ENCODE results near the gene ATP1A2. TPM values are rescaled to one million over a fixed set of nuclear protein-coding genes. Genes with fewer than 3 reads are reported as not detected.

ATP1A2 gene
- total RNA-seq, 1 experiment from 2014 or later: 23.2 TPM

DNA sequence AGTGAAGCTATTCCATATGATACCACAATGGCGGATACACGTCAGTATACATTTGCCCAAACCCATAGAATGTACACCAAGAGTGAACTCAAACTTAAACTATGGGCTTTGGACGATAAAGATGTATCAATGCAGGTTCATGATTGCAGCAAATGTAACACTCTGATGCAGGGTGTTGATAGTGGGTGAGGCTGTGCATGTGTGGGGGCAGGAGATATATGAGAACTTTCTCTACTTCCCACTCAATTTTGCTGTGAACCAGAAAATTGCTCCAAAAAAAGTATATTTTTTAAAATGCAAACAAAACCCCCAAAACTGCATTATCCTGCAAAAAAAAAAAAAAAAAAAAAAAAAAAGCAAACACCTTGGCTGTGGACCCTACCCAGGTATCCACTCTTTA is 3.4 kb downstream of the ATP1A2 start:
- Mint-ChIP-seq H3K27ac (no peak overlapping the region), H3K36me3 (peaks cover 8% of the 10 kb centered on the region), H3K4me3 (no peak overlapping the region), H3K9me3 (no peaks in the 10 kb centered on the region), H3K27me3 (ENCODE audit: low read depth) (no peaks in the 10 kb centered on the region), H3K4me1 (peaks cover 47% of the 10 kb centered on the region)
- ATAC-seq (no peak), DNase-seq (ENCODE audit: low spot score) (no peak)
- TF ChIP-seq JUN (CRISPR knock-in tag; IDR thresholded peaks at IDR 0.05) (no peak), CREB1 (CRISPR knock-in tag; IDR thresholded peaks at IDR 0.05) (no peak), E2F1 (CRISPR knock-in tag; IDR thresholded peaks at IDR 0.05) (no peak), ZNF396 (CRISPR knock-in tag; IDR thresholded peaks at IDR 0.05; ENCODE audit: borderline replicate concordance) (no peak), ZBTB21 (CRISPR knock-in tag; IDR thresholded peaks at IDR 0.05; ENCODE audit: borderline replicate concordance) (no peak), NR1H2 (CRISPR knock-in tag; IDR thresholded peaks at IDR 0.05) (no peak)
- TF ChIP-seq, protein P1, sequence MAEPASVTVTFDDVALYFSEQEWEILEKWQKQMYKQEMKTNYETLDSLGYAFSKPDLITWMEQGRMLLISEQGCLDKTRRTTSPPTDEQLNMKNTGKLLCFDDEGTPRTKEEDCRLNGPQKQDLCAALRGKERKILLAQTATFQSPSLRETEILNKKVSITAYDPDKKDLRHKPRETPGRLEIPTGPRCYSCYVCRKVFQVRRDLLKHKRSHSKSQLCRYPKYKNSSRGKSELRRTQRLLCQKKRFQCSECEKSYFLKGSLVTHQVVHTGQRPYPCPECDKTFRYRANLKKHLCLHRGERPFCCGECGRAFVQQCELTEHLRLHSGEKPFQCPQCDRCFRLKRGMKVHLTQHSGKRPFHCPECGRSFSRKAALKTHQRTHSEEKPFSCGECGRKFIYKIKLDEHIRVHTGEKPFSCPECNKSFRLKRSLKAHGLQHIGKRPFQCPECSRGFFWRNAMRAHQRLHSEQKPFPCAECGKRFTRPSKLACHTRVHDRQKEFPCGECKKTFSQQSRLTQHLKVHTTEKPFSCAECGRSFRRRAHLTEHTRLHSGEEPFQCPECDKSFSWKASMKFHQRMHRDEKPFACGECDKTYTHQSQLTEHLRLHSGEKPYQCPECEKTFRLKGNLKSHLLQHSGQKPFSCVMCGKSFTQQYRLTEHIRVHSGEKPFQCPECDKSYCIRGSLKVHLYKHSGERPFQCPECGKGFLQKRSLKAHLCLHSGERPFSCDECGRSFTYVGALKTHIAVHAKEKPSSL (CRISPR knock-in tag; conservative IDR thresholded peaks at IDR 0.05): no peak
- TF ChIP-seq, protein P2, sequence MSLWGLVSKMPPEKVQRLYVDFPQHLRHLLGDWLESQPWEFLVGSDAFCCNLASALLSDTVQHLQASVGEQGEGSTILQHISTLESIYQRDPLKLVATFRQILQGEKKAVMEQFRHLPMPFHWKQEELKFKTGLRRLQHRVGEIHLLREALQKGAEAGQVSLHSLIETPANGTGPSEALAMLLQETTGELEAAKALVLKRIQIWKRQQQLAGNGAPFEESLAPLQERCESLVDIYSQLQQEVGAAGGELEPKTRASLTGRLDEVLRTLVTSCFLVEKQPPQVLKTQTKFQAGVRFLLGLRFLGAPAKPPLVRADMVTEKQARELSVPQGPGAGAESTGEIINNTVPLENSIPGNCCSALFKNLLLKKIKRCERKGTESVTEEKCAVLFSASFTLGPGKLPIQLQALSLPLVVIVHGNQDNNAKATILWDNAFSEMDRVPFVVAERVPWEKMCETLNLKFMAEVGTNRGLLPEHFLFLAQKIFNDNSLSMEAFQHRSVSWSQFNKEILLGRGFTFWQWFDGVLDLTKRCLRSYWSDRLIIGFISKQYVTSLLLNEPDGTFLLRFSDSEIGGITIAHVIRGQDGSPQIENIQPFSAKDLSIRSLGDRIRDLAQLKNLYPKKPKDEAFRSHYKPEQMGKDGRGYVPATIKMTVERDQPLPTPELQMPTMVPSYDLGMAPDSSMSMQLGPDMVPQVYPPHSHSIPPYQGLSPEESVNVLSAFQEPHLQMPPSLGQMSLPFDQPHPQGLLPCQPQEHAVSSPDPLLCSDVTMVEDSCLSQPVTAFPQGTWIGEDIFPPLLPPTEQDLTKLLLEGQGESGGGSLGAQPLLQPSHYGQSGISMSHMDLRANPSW (CRISPR knock-in tag; conservative IDR thresholded peaks at IDR 0.05; ENCODE audit: low read depth): no peak
- POLR2A ChIA-PET: no interaction called here
- CTCF ChIA-PET: interaction anchor here (1.8 to 5.1 kb wide), 7 partner anchors 14 to 173 kb away, joined by 7 to 83 read pairs (median 12); partner anchors contain the start of gene IGSF8

DNA sequence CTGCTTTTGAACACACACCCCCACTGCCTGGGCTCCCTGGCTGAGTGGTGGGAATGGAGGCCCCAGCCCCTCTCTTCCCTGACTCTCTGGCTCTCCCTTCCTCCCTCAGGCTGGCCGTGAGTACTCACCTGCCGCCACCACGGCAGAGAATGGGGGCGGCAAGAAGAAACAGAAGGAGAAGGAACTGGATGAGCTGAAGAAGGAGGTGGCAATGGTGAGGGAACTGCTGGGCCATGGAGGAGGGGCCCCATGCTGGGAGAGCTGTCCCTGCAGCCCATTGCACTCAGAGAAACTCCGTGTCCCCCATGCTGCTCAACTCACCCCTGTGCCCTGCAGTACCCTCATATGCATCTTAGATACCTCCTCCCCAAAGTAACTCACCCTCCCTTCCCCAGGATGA is 5.2 kb downstream of the ATP1A2 start:
- POLR2A ChIA-PET: no interaction called here
- Mint-ChIP-seq H3K4me3 (no peak overlapping the region), H3K4me1 (peaks cover 41% of the 10 kb centered on the region), H3K27me3 (ENCODE audit: low read depth) (no peaks in the 10 kb centered on the region), H3K9me3 (no peaks in the 10 kb centered on the region), H3K36me3 (peaks cover 16% of the 10 kb centered on the region), H3K27ac (no peak overlapping the region; the same call in 1 of the 2 replicates)
- DNase-seq (ENCODE audit: low spot score) (no peak), ATAC-seq (no peak)
- CTCF ChIA-PET: interaction anchor here (0.6 kb wide), 1 partner anchor 254 kb away, joined by 5 read pairs; no protein-coding TSS in a partner anchor
- no peak for TF ChIP-seq TCF7 (CRISPR knock-in tag; IDR thresholded peaks at IDR 0.05; ENCODE audit: low read depth)
- no peak for TF ChIP-seq TEAD4 (CRISPR knock-in tag; IDR thresholded peaks at IDR 0.05)
- TF ChIP-seq ZNF138 (CRISPR knock-in tag; conservative IDR thresholded peaks at IDR 0.05): no peak
- TF ChIP-seq GTF2I (CRISPR knock-in tag; conservative IDR thresholded peaks at IDR 0.05): no peak
- no peak for TF ChIP-seq SP1 (CRISPR knock-in tag; conservative IDR thresholded peaks at IDR 0.05)
- no peak for TF ChIP-seq ZNF263 (CRISPR knock-in tag; IDR thresholded peaks at IDR 0.05; ENCODE audit: low read depth)
- TF ChIP-seq ZNF423 (CRISPR knock-in tag; IDR thresholded peaks at IDR 0.05): no peak
- no peak for TF ChIP-seq ATF3 (CRISPR knock-in tag; conservative IDR thresholded peaks at IDR 0.05)
- no peak for TF ChIP-seq MAX (CRISPR knock-in tag; IDR thresholded peaks at IDR 0.05)
- TF ChIP-seq ZNF416 (CRISPR knock-in tag; IDR thresholded peaks at IDR 0.05): no peak
- TF ChIP-seq, protein P3, sequence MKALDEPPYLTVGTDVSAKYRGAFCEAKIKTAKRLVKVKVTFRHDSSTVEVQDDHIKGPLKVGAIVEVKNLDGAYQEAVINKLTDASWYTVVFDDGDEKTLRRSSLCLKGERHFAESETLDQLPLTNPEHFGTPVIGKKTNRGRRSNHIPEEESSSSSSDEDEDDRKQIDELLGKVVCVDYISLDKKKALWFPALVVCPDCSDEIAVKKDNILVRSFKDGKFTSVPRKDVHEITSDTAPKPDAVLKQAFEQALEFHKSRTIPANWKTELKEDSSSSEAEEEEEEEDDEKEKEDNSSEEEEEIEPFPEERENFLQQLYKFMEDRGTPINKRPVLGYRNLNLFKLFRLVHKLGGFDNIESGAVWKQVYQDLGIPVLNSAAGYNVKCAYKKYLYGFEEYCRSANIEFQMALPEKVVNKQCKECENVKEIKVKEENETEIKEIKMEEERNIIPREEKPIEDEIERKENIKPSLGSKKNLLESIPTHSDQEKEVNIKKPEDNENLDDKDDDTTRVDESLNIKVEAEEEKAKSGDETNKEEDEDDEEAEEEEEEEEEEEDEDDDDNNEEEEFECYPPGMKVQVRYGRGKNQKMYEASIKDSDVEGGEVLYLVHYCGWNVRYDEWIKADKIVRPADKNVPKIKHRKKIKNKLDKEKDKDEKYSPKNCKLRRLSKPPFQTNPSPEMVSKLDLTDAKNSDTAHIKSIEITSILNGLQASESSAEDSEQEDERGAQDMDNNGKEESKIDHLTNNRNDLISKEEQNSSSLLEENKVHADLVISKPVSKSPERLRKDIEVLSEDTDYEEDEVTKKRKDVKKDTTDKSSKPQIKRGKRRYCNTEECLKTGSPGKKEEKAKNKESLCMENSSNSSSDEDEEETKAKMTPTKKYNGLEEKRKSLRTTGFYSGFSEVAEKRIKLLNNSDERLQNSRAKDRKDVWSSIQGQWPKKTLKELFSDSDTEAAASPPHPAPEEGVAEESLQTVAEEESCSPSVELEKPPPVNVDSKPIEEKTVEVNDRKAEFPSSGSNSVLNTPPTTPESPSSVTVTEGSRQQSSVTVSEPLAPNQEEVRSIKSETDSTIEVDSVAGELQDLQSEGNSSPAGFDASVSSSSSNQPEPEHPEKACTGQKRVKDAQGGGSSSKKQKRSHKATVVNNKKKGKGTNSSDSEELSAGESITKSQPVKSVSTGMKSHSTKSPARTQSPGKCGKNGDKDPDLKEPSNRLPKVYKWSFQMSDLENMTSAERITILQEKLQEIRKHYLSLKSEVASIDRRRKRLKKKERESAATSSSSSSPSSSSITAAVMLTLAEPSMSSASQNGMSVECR (CRISPR knock-in tag; IDR thresholded peaks at IDR 0.05; ENCODE audit: borderline replicate concordance): no peak
- no peak for TF ChIP-seq JAZF1 (CRISPR knock-in tag; IDR thresholded peaks at IDR 0.05)
- TF ChIP-seq, protein P4, sequence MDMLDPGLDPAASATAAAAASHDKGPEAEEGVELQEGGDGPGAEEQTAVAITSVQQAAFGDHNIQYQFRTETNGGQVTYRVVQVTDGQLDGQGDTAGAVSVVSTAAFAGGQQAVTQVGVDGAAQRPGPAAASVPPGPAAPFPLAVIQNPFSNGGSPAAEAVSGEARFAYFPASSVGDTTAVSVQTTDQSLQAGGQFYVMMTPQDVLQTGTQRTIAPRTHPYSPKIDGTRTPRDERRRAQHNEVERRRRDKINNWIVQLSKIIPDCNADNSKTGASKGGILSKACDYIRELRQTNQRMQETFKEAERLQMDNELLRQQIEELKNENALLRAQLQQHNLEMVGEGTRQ (CRISPR knock-in tag; IDR thresholded peaks at IDR 0.05): no peak
- TF ChIP-seq ZNF232 (CRISPR knock-in tag; IDR thresholded peaks at IDR 0.05): no peak
- TF ChIP-seq MYBL2 (CRISPR knock-in tag; IDR thresholded peaks at IDR 0.05): no peak
- TF ChIP-seq FOXK1 (CRISPR knock-in tag; IDR thresholded peaks at IDR 0.05): no peak

Measured in WTC11 (cell line).